SH-SY5Y (cell line): ENCODE measurements around the gene TMC2.

ENCODE experiments used
- GATA2 ChIP-seq: IDR thresholded peaks from 2 replicates; pipeline ENCODE4 v1.6.1; 2011; ENCODE audit warnings: mild to moderate bottlenecking, low read depth, low read length
- GATA3 ChIP-seq: IDR thresholded peaks from 2 replicates; pipeline ENCODE4 v1.6.1; 2011; ENCODE audit warnings: low read depth, mild to moderate bottlenecking, low read length, moderate library complexity

GRCh38 chr20:2640899-2641298 is 104.5 kb downstream of the TMC2 start:
- no peak for TF ChIP-seq GATA2
- TF ChIP-seq GATA3 = no peak
